GM12874 (cell line): ENCODE data around the gene AGXT.

ENCODE experiments used
- CTCF ChIP-seq: IDR thresholded peaks from 2 replicates; pipeline ENCODE4 v1.5.1; 2011; ENCODE audit warnings: low read depth, mild to moderate bottlenecking, control low read depth, low read length, moderate library complexity; ENCODE audit not compliant: insufficient read depth

Gene AGXT

GRCh38 chr2:240895656-240896388 lies 27.2 kb downstream of the AGXT start, which contains the start of gene MAB21L4:
MAB21L4 (minus strand) TSS chr2:240896156; CDS start chr2:240895997, 159 bp downstream.
- TF ChIP-seq CTCF = no peak

GRCh38 chr2:240896394-240896793 lies 27.8 kb downstream of the AGXT start:
- TF ChIP-seq CTCF = no peak

- TF ChIP-seq CTCF = no peak
Observed at GRCh38 chr2:240896871-240897692, 28.5 kb downstream of the AGXT start.

- TF ChIP-seq CTCF = no peak
Observed at GRCh38 chr2:240898108-240898730, 29.6 kb downstream of the AGXT start.

- no peak for TF ChIP-seq CTCF
Observed at GRCh38 chr2:240898731-240899467, 30.3 kb downstream of the AGXT start.

GRCh38 chr2:240899468-240899865 lies 30.8 kb downstream of the AGXT start:
- TF ChIP-seq CTCF = no peak
